IPS DF 6.9 (cell line): ENCODE data around the gene KMT2E.
"Not testable (repeated sequence)": the region's sequence is repeated elsewhere in the genome, so short reads cannot be mapped to it uniquely, and the experiment has no call there.

Source experiments
- DNase-seq: peaks from one replicate; pipeline ENCODE4 v3.0.0-alpha.2; 2013; ENCODE audit warnings: low read depth, low spot score
- H3K27ac ChIP-seq: one replicate; pipeline ENCODE4 v1.5.1; 2013; ENCODE audit warnings: low read length, control low read depth
- H3K27me3 ChIP-seq: 2 replicates; pipeline ENCODE4 v1.6.1; 2013; ENCODE audit warnings: mild to moderate bottlenecking, low read length; ENCODE audit not compliant: control insufficient read depth, insufficient read depth
- H3K36me3 ChIP-seq: 2 replicates; pipeline ENCODE4 v1.6.1; 2013; ENCODE audit warnings: low read length; ENCODE audit not compliant: control insufficient read depth, insufficient read depth
- H3K4me1 ChIP-seq: 2 replicates; pipeline ENCODE4 v1.6.1; 2013; ENCODE audit warnings: low read length; ENCODE audit not compliant: control insufficient read depth, insufficient read depth
- H3K4me3 ChIP-seq: 2 replicates; pipeline ENCODE4 v1.5.1; 2013; ENCODE audit warnings: mild to moderate bottlenecking, low read length
- H3K9me3 ChIP-seq: 2 replicates; pipeline ENCODE4 v1.6.1; 2013; ENCODE audit warnings: low read length, inconsistent platforms; ENCODE audit not compliant: control insufficient read depth, insufficient read depth
- WGBS: extraction: QIAGEN DNeasy Blood & Tissue Kit; methylation state at CpG from one replicate; pipeline ENCODE4 v1.1.7; 2013; ENCODE audit warnings: mixed read lengths, missing lambda C conversion rate; ENCODE audit not compliant: insufficient read length, insufficient coverage; 5-methylcytosine and 5-hydroxymethylcytosine counted together

The KMT2E gene

GRCh38 chr7:105050493-105050892 lies 36.5 kb downstream of the KMT2E start:
- WGBS, result no CpG with 5 or more reads among the region's 1 CpG
- no peak for DNase-seq
- H3K27ac ChIP-seq, result no peak overlapping the region
- H3K9me3 ChIP-seq, result no peaks in the 10 kb centered on the region
- no peaks in the 10 kb centered on the region for H3K4me1 ChIP-seq
- H3K27me3 ChIP-seq, result no peaks in the 10 kb centered on the region; the same call in 1 of the 2 replicates
- H3K36me3 ChIP-seq, result peaks cover 10% of the 10 kb centered on the region; the same call in 1 of the 2 replicates
- no peak overlapping the region for H3K4me3 ChIP-seq

GRCh38 chr7:105050899-105051298 lies 36.9 kb downstream of the KMT2E start:
- H3K4me1 ChIP-seq, H3K27ac ChIP-seq, H3K9me3 ChIP-seq, H3K27me3 ChIP-seq, DNase-seq, H3K36me3 ChIP-seq, H3K4me3 ChIP-seq: not testable (repeated sequence)
- no CpG with 5 or more reads among the region's 7 CpGs for WGBS

DNA sequence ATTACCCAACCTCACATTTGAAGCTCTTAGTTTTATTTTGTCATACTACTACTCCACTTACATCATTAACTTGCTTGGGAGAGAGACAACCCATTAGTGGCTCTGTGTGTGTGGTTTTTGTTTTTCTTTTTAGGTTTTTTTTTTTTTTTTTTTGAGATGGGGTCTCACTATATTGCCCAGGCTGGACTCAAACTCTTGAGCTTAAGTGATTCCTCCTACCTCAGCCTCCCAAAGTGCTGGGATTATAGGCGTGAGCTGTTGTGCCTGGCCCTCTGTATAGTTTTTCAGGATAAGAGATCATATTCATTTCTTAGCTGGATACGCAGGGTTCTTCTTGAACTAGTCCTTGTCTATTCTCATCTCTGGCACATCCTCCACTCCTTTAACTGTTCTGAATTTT lies 41.1 kb downstream of the KMT2E start:
- peaks cover 3% of the 10 kb centered on the region; the same call in 1 of the 2 replicates for H3K36me3 ChIP-seq
- H3K27ac ChIP-seq, result no peak overlapping the region
- no CpG with 5 or more reads among the region's 2 CpGs for WGBS

DNA sequence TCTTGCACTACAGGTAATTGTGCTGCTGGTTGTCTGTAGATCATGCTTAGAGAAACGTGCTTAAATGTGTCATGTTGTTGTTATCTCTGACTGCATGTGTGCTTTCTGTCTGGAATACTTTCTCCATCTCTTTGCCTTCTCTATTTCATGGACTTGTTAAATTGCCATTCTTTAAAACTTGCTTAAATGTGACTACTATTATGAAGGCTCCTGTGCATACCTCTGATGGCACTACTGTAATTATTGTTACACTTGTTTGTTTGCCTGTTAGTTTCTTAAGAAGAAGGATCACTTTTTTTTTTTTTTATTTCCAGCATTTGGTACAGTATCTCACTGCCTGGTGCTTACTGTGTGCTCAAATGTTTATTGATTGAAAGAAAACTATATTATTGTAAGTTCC lies 41.6 kb downstream of the KMT2E start:
- no peaks in the 10 kb centered on the region for H3K27me3 ChIP-seq
- WGBS, result no CpG with 5 or more reads among the region's 1 CpG
- no peak for DNase-seq
- H3K36me3 ChIP-seq, result peaks cover 3% of the 10 kb centered on the region; the same call in 1 of the 2 replicates
- no peaks in the 10 kb centered on the region for H3K4me1 ChIP-seq
- H3K27ac ChIP-seq, result no peak overlapping the region
- no peak overlapping the region for H3K4me3 ChIP-seq
- no peaks in the 10 kb centered on the region for H3K9me3 ChIP-seq

More for the DNA sequence above, 41.1 kb downstream of the KMT2E start:
- no peak for DNase-seq
- no peaks in the 10 kb centered on the region for H3K27me3 ChIP-seq
- no peaks in the 10 kb centered on the region for H3K4me1 ChIP-seq
- no peaks in the 10 kb centered on the region for H3K9me3 ChIP-seq
- no peak overlapping the region for H3K4me3 ChIP-seq

GRCh38 chr7:105057472-105057871 lies 43.5 kb downstream of the KMT2E start:
- Histone ChIP-seq H3K9me3 (no peaks in the 10 kb centered on the region), H3K4me1 (no peaks in the 10 kb centered on the region), H3K36me3 (0 out of 2 replicates have a peak, but pooled peaks cover 3% of the 10 kb centered on the region), H3K4me3 (no peak overlapping the region), H3K27ac (no peak overlapping the region), H3K27me3 (no peaks in the 10 kb centered on the region)
- DNase-seq, result no peak
- no CpG with 5 or more reads among the region's 4 CpGs for WGBS

DNA sequence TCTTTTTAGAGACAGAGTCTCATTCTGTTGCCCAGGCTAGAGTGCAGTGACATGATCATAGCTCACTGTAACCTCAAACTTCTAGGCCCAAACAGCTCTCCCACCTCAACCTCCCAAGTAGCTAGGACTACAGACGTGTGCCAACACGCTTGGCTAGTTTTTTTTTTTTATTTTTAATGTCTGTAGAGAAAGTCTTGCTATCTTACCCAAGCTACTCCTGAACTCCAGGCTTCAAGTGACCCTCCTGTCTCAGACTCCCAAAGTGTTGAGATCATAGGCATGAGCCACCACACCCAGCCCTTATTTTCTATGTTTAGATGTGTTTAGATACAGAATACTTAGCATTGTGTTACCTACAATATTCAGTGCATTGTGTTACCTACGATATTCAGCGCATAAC lies 46.4 kb downstream of the KMT2E start:
- DNase-seq, result no peak
- no peak overlapping the region for H3K27ac ChIP-seq
- H3K27me3 ChIP-seq, result no peaks in the 10 kb centered on the region
- H3K4me1 ChIP-seq, result no peaks in the 10 kb centered on the region
- no peak overlapping the region for H3K4me3 ChIP-seq
- no peaks in the 10 kb centered on the region for H3K9me3 ChIP-seq
- no peaks in the 10 kb centered on the region for H3K36me3 ChIP-seq
- no CpG with 5 or more reads among the region's 4 CpGs for WGBS

DNA sequence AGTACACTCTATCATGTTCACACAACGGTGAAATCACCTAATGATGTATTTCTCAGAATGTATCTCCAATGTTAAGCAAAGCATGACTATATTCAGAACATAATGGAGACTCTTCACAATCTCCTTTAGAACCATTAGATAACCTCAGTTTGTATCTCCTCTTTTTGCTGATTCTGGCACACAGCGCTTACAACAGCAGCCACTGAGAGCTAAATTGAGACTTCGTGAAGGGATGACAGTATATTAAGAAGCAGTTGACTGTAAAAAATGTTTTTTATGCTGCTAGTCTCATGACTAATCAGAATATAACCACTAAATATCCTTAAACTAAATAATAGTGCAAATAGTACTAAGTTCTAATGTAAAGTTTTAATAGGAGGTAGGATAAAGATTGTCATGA lies 46.9 kb downstream of the KMT2E start:
- no peaks in the 10 kb centered on the region for H3K4me1 ChIP-seq
- H3K9me3 ChIP-seq, result no peaks in the 10 kb centered on the region
- WGBS, result no CpG with 5 or more reads among the region's 3 CpGs
- no peak for DNase-seq
- H3K27ac ChIP-seq, result no peak overlapping the region
- no peaks in the 10 kb centered on the region for H3K27me3 ChIP-seq
- H3K36me3 ChIP-seq, result no peaks in the 10 kb centered on the region
- no peak overlapping the region for H3K4me3 ChIP-seq

DNA sequence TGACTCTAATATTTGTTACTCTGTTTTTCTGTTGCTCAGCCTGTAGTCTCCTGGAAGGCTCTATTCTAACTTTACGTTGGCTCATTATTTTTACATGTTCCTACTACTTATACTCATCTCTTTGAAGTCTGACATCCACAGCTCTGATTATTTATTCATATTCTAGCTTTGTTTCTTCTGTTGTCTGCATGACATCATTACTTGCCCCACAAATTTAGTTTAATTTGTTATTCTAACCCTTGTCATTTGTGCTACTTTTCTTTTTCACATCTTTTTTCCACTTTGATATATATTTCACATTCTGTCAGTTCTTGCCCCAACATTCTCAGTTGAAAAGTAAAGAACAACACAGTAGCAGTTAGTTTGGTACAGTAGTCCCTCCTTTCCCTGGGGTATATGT lies 51.1 kb downstream of the KMT2E start:
- H3K27ac ChIP-seq, result no peak overlapping the region
- DNase-seq, result no peak
- no peaks in the 10 kb centered on the region for H3K9me3 ChIP-seq
- no peaks in the 10 kb centered on the region for H3K27me3 ChIP-seq
- H3K4me1 ChIP-seq, result no peaks in the 10 kb centered on the region
- no peak overlapping the region for H3K4me3 ChIP-seq
- no CpG with 5 or more reads among the region's 1 CpG for WGBS
- H3K36me3 ChIP-seq, result no peaks in the 10 kb centered on the region; the same call in 1 of the 2 replicates

GRCh38 chr7:105067691-105068090 lies 53.7 kb downstream of the KMT2E start:
- DNase-seq, result no peak
- no peak overlapping the region for H3K27ac ChIP-seq
- no peak overlapping the region for H3K4me3 ChIP-seq
- H3K9me3 ChIP-seq, result no peaks in the 10 kb centered on the region
- no peaks in the 10 kb centered on the region; the same call in 1 of the 2 replicates for H3K36me3 ChIP-seq
- WGBS, result no CpG with 5 or more reads among the region's 5 CpGs
- no peaks in the 10 kb centered on the region for H3K4me1 ChIP-seq
- H3K27me3 ChIP-seq, result no peaks in the 10 kb centered on the region

GRCh38 chr7:105068886-105069285 lies 54.9 kb downstream of the KMT2E start:
- Histone ChIP-seq H3K36me3 (no peaks in the 10 kb centered on the region; the same call in 1 of the 2 replicates), H3K4me1 (no peaks in the 10 kb centered on the region), H3K4me3 (no peak overlapping the region), H3K9me3 (no peaks in the 10 kb centered on the region), H3K27me3 (no peaks in the 10 kb centered on the region), H3K27ac (no peak overlapping the region)
- DNase-seq, result no peak
- WGBS, result no CpG with 5 or more reads among the region's 1 CpG

DNA sequence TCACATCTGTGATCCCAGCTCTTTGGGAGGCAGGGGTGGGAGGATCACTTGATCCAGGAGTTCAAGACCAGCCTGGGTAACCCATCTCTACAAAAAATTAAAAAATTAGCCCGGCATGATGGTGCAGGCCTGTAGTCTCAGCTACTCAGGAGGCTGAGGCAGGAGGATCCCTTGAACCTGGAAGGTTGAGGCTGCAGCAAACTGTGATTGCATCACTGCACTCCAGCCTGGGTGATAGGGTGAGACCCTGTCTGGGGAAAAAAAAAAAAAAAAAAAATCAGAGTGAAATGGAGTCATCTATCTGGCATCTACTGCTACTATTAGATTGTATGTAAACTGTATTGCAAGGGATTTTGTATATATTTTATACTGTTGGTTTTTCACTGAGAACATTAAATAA lies 59.1 kb downstream of the KMT2E start:
- no peak overlapping the region for H3K4me3 ChIP-seq
- H3K9me3 ChIP-seq, result no peaks in the 10 kb centered on the region
- no peaks in the 10 kb centered on the region for H3K27me3 ChIP-seq
- WGBS, result no CpG with 5 or more reads among the region's 1 CpG
- H3K27ac ChIP-seq, result no peak overlapping the region
- no peaks in the 10 kb centered on the region for H3K4me1 ChIP-seq
- H3K36me3 ChIP-seq, result no peaks in the 10 kb centered on the region; the same call in 1 of the 2 replicates
- no peak for DNase-seq
